ENCODE data around the gene AP3B1. TPM values are rescaled to one million over a fixed set of nuclear protein-coding genes. Genes with fewer than 3 reads are reported as not detected.
A peak's percentile ranks its signal among the peaks of the same experiment; 100 is the strongest.

Gene AP3B1
- total and polyA plus RNA-seq, 2 experiments from 2014 or later: 32.1 to 46.3 TPM

GRCh38 chr5:77974576-77974975 is 319.9 kb downstream of the AP3B1 start (continued):
- TF ChIP-seq CREB1 (CRISPR knock-in tag; IDR thresholded peaks at IDR 0.05; ENCODE audit: low read depth): no peak
- TF ChIP-seq POLR2AphosphoS5 (IDR thresholded peaks at IDR 0.05; ENCODE audit: low read depth): no peak
- no peak for TF ChIP-seq ETS1 (IDR thresholded peaks at IDR 0.05)
- TF ChIP-seq EZH2 (IDR thresholded peaks at IDR 0.05; ENCODE audit: low read depth, unreplicated experiment): no peak
- no peak for TF ChIP-seq CTCF (conservative IDR thresholded peaks at IDR 0.05; ENCODE audit: low read depth in 2 of 2)
- no peak for TF ChIP-seq REST (IDR thresholded peaks at IDR 0.05; ENCODE audit: unreplicated experiment)
- TF ChIP-seq JUNB (IDR thresholded peaks at IDR 0.05; ENCODE audit: unreplicated experiment): no peak

GRCh38 chr5:77973253-77973609 is 321.3 kb downstream of the AP3B1 start:
- TF ChIP-seq JUNB (IDR thresholded peaks at IDR 0.05; ENCODE audit: unreplicated experiment) (no peak), CTCF (conservative IDR thresholded peaks at IDR 0.05; ENCODE audit: low read depth in 2 of 2) (peak; percentile 25 to 36; a peak in 2 of 4 replicates), ETS1 (IDR thresholded peaks at IDR 0.05) (no peak)
- Histone ChIP-seq H3F3A (replicated peaks; ENCODE audit: low read depth) (no peaks in the 10 kb centered on the region), H3K4me3 (peak overlapping the region; percentile 47), H3K4me1 (ENCODE audit: insufficient read depth) (peaks cover 21% of the 10 kb centered on the region), H3K79me2 (replicated peaks; ENCODE audit: insufficient read depth) (no peaks in the 10 kb centered on the region), H3K27ac (ENCODE audit: low read depth) (no peak overlapping the region), H3K27me3 (ENCODE audit: insufficient read depth) (peaks cover 99% of the 10 kb centered on the region), H3K4me2 (peak overlapping the region; percentile 75), H4K20me1 (replicated peaks; ENCODE audit: insufficient read depth) (no peaks in the 10 kb centered on the region), H2AFZ (peak overlapping the region; percentile 67; the same call in 1 of the 2 replicates), H3K9me2 (ENCODE audit: insufficient read depth) (no peaks in the 10 kb centered on the region), H3K36me3 (ENCODE audit: insufficient read depth) (no peaks in the 10 kb centered on the region)
- H3K27ac Mint-ChIP-seq: no peak overlapping the region
- peak; percentile 84 for DNase-seq (ENCODE audit: low spot score)
- ATAC-seq: peak; percentile 89
- no peaks in the 10 kb centered on the region for H3K36me3 Mint-ChIP-seq (ENCODE audit: low read depth)
- H3K4me1 Mint-ChIP-seq: peaks cover 15% of the 10 kb centered on the region; the same call in 2 of the 3 replicates
- no peaks in the 10 kb centered on the region; the same call in 2 of the 3 replicates for H3K9me3 Mint-ChIP-seq
- peak overlapping the region; percentile 72 for H3K4me3 Mint-ChIP-seq
- peaks cover 71% of the 10 kb centered on the region for H3K27me3 Mint-ChIP-seq (ENCODE audit: insufficient read depth, low read depth, poor library complexity)

Data from GM23338 (cell line).